ENCODE measurements around the gene IL12A.
A peak's percentile ranks its signal among the peaks of the same experiment; 100 is the strongest.

The IL12A gene

DNA sequence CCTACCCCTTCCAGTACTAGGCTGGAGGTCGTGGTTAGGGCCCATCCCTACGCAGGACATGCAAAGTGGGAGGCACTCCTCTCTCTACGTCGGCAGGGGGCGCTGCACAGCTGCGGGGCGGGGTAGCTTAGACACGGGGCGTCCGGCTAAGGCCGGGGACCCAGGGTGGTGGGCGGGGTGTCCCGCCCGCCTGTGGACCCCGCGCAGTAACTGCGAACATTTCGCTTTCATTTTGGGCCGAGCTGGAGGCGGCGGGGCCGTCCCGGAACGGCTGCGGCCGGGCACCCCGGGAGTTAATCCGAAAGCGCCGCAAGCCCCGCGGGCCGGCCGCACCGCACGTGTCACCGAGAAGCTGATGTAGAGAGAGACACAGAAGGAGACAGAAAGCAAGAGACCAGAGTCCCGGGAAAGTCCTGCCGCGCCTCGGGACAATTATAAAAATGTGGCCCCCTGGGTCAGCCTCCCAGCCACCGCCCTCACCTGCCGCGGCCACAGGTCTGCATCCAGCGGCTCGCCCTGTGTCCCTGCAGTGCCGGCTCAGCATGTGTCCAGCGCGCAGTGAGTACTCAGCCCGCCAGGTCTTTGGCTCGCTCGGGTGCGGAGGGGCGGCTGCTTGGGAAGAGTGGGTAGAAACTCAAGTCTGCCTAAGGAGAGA is at the start of gene IL12A:
IL12A (plus strand) TSS at position 219 of the 655 bp plus-strand sequence.
- peak; percentile 72 to 74 for DNase-seq (ENCODE audit: extremely low read depth in 1 of 2, low read depth in 1 of 2)

DNA sequence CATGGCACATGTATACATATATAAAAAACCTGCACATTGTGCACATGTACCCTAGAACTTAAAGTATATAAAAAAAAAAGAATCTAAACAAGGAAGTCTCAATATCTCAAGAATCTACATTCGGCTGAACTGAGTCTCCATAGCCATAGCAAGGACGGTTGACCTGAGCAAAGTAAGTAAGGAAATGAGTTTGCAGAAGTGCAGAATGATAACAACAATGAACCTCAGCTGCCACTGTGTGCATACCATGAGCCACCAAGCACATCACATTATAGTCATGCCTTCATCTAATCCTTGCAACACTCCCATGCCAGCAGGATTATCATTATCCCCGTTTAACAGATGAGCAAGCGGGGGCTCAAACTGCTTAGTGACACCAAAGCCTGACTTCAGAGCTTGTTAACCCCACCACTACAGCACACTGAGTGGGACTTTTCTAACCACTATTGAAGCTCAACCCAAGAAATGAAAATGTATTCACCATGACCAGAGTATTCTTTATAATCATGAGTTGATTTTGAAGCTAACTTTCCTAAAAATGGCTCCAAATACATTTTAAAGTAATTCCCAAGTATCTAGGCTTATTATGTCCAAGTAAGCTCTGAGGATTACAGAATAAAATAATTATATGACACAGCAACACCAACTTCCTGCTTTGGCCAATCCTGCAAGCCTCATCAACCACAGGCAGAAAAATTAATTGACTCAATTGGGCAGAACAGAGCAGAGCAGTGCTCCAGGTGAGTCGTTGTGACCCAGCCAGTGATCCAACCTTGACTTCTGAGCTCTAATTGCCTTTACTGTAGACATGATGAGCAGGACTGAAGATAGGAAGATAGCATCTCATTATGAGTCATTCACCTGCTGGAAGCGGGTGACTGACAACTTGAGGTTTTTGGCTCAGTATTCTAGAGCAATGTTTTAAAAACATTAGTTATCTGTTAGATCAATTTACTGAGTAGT is 47.3 kb upstream of the IL12A start:
- no peak for DNase-seq (ENCODE audit: extremely low read depth in 1 of 2, low read depth in 1 of 2)

DNA sequence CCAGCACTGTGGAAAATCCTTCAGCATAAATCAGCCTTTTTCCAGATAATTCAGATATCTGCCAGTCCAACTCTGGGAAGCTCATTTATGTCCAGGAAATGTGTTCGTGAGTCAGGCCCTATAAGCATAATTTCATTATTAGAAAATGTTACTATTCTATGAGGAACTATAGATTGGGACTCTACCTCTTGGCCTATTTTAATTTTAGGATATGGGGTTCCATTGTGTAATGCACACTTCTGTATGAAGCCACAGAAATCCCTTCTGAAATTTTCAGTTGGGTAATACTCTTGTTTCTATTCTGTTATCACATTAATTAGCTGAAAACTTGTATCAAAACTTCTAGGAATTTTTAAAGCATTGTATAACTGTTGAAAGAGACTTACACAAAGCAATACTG is 43.9 kb upstream of the IL12A start:
- no peak for DNase-seq (ENCODE audit: extremely low read depth in 1 of 2, low read depth in 1 of 2)

DNA sequence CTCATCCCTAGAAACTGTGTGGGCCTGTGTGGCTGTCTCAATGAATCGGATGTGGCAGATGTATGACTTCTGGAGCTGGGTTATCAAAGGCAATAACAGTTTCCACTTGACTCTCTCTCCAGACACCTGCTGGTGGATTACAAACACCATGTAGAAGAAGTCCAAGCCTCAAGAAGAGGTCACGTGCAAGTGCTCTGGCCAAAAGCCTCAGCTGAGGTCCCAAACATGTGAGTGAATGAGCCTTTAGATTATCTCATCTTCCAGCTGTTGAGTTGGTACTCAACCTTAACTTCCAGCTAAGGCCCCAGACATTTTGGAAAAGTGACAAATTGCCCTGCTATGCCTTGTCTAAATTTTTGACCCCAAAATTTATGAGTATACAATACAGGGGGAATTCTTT is 42.7 kb upstream of the IL12A start:
- no peak for DNase-seq (ENCODE audit: extremely low read depth in 1 of 2, low read depth in 1 of 2)

DNA sequence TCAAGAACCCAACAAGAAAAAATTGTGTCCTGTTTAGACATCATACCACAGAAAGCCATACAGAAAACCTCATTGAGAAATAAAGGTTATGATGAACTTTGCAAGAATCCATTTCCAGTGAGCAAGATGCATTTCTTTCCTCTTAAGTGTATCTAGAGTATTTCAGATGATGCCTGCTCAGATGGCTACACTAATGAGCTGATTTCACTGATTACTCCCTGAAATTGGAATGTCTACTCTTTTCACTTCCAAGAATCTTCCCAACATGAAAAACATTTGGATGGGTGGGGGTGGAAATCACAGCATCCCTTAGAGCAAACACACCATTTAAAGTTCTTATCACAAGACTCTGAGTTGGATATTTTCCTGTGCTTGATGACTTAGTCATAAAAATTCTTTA is 41.4 kb upstream of the IL12A start:
- DNase-seq (ENCODE audit: extremely low read depth in 1 of 2, low read depth in 1 of 2) = no peak

DNA sequence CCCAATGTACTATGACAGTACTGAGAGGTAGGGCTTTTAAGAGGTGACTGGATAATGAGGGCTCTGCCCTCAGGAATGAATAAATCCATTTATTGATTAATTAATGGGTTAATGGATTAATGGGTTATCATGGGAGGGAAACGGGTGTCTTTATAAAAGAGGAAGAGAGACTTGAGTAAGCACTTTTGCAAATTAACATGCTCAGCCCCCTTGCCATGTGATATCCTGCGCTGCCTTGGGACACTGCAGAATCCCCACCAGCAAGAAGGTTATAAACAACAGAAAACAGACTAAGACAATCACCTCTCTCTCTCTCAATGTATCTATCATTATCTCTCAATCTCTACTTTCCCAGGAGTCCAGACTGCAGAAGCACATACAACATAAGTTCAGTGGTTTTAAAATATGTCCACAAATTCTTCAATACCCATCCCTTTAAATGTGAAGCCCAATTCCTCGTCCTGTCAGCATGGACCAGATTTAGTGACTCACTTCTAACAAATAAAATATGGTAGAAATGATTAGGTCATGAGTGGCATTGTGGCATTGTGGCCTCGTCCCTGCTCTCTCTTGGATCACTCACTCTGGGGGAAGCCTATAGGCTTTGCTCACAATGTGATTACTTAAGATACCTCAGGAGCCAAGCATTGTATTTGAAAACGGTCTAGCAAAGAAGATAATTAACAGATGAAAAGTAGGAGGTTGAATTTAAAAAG is 40.0 kb upstream of the IL12A start:
- DNase-seq (ENCODE audit: extremely low read depth in 1 of 2, low read depth in 1 of 2) = no peak

DNA sequence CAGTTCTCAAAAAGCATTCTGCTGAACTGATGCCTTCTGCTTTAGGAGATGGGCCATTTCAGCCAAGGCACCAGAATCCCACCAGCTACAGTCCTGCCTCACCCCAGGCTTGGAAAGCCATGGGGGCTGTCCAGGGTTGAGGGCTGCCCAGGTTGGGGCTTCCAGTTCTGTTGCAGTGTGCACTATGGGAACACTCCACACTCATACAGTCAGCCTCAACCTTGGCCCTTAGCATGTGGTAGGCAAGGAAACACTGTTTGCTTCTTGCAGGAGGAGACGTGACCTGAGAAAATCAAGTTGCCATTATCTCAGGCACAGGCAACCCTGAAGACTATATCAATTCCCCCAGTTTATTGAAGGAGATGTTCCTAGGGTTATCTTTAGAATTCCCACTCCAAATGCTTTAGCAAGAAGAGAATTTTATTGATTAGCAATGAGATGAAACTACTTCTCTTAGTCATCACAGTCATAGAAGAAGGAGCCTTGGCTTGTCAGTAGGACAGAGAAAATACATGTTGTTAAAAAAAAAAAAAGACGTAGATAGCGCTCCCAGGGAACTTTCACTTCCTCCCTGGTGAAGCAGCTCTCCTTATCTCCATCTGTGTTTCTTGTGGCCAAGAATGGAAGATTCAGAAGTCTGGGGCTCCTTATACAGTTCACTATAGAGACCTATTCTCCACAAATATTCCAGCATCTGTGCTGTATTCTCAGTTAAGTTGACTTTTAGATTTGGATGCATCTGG is 38.3 kb upstream of the IL12A start:
- DNase-seq (ENCODE audit: extremely low read depth in 1 of 2, low read depth in 1 of 2) = no peak

DNA sequence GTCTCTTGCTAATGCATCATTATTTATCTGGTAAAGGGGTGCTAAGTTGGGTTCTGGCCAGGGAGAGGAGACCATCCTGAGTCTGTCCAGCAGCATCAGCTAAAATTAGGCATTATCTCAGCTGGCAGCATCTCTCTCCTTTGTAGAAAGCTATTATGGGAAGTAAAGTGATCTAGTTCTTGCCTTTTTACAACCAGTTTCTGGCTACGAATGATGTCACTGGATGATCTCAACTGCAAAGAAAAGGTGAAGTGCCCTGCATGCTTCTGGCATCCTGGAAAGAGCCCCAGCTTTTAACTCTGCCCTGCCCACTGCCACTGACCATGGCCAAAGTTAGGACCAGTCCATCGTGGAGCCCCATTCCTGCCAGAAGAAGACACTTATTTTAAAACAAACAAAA is 37.1 kb upstream of the IL12A start:
- no peak for DNase-seq (ENCODE audit: extremely low read depth in 1 of 2, low read depth in 1 of 2)

DNA sequence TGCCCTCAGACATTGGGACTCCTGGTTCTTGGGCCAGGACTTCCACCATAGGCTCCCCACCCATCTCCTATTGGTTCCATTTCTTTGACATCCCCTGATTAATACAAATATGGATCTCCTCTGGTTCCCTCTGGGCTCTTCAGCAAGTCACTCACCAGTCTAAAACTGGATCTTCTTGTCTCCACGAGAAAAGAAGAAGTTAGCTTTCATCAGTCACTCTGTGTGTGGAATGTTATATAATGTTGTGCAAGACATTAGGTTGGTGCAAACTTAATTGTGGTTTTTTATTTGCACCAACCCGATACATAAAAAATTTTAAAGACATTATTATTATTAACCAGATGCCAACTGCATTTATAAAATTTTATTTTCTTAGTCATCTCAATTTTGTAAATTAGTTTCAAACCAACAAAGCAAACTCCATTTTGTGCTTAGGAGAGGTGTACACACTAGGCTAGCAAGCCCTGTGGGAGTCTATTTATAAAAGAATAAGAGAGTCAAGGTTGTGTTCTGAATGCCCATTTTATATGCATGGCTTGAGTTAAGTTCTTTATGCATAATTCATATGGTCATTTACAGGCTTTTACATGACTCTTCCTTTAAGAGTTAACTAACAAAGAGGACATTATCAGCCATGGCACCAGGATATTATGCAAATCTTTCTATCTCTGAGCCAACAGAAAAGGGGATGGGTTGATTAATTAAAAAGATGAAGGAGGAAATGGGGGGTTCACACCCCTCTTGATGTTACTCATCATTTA is 35.1 kb upstream of the IL12A start:
- DNase-seq (ENCODE audit: extremely low read depth in 1 of 2, low read depth in 1 of 2) = no peak

DNA sequence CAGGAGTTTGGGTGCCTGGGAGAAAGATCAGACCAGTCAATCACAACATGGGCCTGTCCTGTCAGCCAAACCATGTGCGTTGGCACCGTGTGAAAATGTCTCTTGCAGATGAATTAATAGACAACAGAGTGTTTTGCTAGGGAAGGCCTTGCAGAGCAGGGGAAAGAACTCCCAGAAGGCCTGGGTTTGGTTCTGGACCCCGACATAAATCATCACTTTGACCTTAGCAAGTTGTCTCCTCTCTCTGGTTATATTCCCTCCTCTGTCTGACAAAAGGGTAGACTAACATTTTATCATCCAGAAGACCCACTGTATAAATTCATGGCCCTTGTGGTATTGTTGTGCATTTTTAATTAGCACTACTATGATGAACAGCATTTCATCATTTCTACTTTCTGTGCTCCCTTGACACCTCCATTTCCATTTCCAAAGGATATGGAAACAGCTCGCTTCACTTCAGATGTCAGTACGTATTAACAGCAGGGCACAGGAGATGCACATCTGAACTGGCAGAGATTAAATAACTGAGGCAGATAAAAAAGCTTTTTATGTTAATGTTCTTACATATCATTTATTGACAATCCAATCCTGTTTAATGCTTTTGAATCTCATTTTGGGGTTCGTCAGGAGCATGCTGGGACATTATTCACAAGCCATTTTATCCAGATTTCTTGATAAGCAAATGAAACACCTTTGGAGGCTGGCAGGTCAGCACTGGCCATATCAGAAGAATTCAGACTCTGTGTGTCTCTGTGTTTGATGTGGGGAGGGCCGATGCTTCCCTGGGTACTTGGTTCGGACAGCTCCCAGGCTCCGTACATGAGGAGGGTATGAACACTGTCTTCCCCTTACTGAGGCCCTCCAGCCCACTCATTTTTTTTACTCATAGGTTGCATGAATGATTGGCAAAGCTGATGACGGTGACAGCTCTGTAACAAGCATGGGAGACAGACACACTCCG is 28.2 kb upstream of the IL12A start:
- no peak for DNase-seq (ENCODE audit: extremely low read depth in 1 of 2, low read depth in 1 of 2)

DNA sequence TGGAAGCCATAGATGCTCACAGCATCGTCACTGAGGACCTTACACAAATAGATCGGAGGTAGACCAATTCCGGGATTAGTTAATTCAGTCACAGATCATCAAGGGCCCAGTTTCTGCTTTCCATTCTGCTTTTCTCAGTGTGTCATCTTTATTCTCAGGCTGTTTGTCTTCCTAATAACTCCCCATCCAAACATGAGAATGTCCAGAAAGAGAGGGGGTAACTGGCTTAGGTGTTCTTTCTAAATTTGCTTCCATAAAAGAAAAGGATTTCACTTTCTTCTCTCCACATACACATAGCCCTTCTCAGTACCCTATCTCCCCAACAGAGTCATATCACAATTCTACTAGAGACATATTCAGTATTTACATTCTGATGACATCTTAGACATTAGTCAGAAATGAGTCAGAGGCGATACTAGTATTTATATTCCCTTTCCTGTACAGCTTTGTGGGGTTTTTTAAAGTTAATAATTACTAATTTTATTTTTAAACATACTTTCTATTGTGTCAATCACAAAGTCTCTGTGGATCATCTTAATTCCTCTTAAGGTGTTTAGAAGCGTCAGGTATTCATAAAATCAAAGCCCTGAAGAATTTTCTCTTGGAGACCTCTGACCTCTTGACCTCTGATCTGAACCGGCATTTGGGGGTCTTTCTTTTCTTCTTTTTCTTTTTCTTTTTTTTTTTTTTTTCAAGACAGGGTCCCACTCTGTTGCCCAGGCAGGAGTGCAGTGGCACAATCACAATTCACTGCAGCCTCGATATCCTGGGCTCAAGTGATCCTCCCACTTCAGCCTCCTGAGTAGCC is 24.3 kb upstream of the IL12A start:
- no peak for DNase-seq (ENCODE audit: extremely low read depth in 1 of 2, low read depth in 1 of 2)

DNA sequence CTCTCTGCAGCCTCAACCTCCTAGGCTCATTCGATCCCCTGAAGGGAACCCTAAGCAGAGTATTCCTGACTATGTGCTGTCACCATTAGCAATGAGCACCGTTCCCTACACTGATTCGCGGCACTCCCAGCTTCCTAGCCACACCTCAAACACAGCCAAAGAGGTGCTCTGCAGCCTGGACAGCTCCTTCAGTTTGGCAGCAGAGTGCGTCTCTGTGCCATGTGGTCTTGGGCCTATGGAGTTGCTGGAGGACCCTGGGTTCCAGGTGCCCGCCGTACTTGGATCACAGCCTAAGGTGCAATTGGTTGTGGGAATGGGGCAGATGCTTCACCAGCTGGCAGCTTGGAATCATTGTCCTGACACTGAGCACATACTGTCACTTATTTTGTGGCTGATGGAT is 17.3 kb upstream of the IL12A start:
- DNase-seq (ENCODE audit: extremely low read depth in 1 of 2, low read depth in 1 of 2) = no peak

DNA sequence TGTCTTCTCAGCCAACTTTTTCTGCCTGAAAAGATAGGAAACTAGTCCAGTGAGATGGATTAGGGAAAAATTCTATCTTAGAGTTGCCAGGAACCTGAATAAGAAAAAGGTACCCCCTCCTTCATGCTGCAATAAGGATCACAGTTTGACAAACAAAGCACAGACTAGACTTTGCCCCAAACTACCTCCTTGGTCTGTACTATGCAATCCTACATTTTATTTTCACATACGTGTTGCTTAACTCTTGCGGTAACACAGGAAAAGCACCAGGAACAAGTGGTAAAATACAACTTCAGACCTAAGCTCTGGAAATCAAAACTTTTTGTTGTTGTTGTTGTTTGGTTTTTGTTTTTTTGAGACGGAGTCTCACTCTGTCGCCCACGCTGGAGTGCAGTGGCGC is 11.3 kb upstream of the IL12A start:
- no peak for DNase-seq (ENCODE audit: extremely low read depth in 1 of 2, low read depth in 1 of 2)

DNA sequence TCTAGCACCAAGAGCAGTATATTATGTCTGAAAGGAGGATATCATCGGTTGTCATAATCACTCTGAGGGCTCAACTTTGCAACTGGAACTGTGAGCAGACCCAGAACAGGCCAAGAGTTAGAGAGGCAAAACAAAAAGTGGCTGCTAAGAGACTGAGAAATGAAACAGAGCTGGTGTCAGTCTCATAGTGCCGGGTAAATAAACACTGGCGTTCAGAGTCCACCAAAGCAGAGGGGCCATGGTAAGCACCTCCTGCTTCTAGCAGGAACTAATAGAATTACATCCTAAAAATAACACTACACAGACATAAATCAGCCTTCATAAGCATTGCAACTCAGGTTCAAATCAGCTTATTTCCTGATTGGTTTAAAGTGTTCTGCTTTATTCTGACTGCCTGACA is 10.3 kb upstream of the IL12A start:
- no peak for DNase-seq (ENCODE audit: extremely low read depth in 1 of 2, low read depth in 1 of 2)

DNA sequence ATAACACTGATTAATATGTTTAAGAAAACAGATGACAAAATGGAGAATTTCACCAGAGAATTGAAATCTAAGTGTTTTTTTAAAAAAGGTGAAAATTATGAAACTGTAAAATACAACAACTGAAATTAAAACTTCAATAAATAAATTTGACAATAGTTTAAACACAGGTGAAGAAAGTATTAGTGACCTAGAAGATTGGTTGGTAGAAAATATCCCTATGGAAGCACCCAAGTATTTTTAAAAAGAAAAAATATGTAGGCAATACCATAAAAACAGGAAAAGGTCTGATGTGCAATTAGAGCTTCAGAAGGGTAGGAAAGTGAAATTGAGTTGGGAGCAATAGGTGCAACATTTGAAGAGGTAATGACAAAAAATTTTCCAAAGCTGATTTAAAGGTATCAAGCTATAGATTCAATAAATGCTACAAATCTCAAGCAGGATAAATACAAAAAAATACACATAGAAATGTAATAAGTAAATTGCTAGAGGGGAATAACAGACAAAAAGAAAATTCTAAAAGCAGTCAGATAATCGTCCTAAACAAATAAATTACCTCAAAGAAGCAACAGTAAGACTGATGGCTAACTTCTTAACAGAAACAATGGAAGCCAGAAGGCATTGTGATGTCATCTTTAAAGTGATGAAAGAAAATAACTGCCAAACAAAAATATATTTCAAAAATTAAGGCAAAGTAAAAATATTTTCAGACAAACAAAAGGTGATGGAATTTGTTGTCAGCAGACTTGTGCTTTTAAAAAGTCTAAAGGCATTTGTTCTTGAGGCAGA is 9.5 kb upstream of the IL12A start:
- DNase-seq (ENCODE audit: extremely low read depth in 1 of 2, low read depth in 1 of 2) = no peak

DNA sequence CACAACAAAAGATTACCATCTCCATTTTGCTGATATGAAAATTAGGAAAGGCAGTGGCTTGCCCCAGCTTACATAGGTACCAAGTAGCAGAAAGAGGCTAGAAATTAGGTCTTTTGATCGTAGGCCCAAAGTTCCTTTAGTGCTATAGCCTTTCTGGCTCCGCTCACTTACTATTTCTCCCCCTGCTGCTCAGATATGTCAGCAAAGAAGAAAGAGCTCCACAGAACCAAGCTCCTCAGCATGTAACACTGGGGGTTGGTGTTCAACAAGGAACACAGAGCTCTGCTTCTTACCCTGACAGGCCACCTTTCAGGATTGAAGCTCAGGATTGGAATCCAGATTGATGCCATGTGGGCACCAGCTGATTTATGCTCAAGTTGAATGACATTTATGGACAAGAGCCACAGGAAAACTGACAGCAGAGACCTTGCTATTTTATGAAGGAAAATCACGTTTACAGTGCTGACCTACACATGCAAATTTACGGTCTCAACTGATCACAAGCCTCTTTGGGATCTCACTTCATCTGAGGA is 6.1 kb upstream of the IL12A start:
- DNase-seq (ENCODE audit: extremely low read depth in 1 of 2, low read depth in 1 of 2) = no peak

DNA sequence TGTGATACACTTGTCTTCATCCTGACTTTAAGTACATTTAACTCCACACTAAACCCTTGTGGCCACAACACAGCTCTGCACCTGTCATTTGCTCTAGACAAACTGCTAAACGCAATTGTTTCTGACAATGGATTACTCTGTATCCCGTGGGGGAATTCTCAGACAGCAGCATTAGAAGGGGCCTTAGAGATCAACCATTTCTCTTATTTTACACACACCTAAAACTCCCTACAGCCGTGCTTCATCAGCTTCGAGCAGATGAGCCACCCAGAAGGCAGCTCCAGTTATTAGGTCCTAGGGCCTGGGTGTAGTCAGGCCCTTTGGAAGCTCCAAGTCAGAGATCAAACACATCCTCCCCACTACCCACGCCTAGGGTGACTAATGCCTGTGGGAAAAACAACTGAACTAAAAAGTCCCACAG is 1.3 kb upstream of the IL12A start:
- DNase-seq (ENCODE audit: extremely low read depth in 1 of 2, low read depth in 1 of 2) = no peak

All from stimulated activated CD8-positive, alpha-beta memory T cell treated with anti-CD3 and anti-CD28 coated beads, Interleukin-7, amount 100 ng/mL, for 48 hours (primary cell).